Endodermal cell (in vitro differentiated cells): ENCODE results near the gene SIMC1. TPM values are rescaled to one million over a fixed set of nuclear protein-coding genes. Genes with fewer than 3 reads are reported as not detected.

Source experiments
- DNase-seq: peaks from one replicate; pipeline ENCODE4 v3.0.0-alpha.2; 2017
- H3K27ac ChIP-seq: 2 replicates; pipeline ENCODE4 v1.5.1; 2013; ENCODE audit warnings: mild to moderate bottlenecking, low read depth, low read length, moderate library complexity
- H3K27me3 ChIP-seq: 2 replicates; pipeline ENCODE4 v1.6.1; 2013; ENCODE audit warnings: mild to moderate bottlenecking, low read length, moderate library complexity; ENCODE audit not compliant: insufficient read depth, control insufficient read depth, poor library complexity, severe bottlenecking
- H3K36me3 ChIP-seq: 2 replicates; pipeline ENCODE4 v1.7.0; 2013; ENCODE audit warnings: mild to moderate bottlenecking, low read length, moderate library complexity; ENCODE audit not compliant: control insufficient read depth, insufficient read depth
- H3K4me1 ChIP-seq: one replicate; pipeline ENCODE4 v1.7.0; 2013; ENCODE audit warnings: low read length; ENCODE audit not compliant: control insufficient read depth, insufficient read depth
- H3K4me3 ChIP-seq: 2 replicates; pipeline ENCODE4 v1.5.1; 2013; ENCODE audit warnings: mild to moderate bottlenecking, low read length, moderate library complexity
- H3K9ac ChIP-seq: 2 replicates; pipeline ENCODE4 v1.6.1; 2013; ENCODE audit warnings: mild to moderate bottlenecking, low read length, moderate library complexity; ENCODE audit not compliant: poor library complexity, severe bottlenecking; ENCODE audit errors: extremely low read depth
- H3K9me3 ChIP-seq: 2 replicates; pipeline ENCODE4 v1.6.1; 2013; ENCODE audit warnings: mild to moderate bottlenecking, low read length, moderate library complexity; ENCODE audit not compliant: control insufficient read depth
- H3K27ac Mint-ChIP-seq: 2 replicates; pipeline ENCODE4 v1.8.0; 2020; ENCODE audit warnings: mixed read lengths
- H3K27me3 Mint-ChIP-seq: 2 replicates; pipeline ENCODE4 v1.8.0; 2021; ENCODE audit warnings: mild to moderate bottlenecking, mixed read lengths; ENCODE audit not compliant: insufficient read depth
- H3K36me3 Mint-ChIP-seq: 2 replicates; pipeline ENCODE4 v1.8.0; 2020; ENCODE audit warnings: low read depth, mixed read lengths
- H3K4me1 Mint-ChIP-seq: 2 replicates; pipeline ENCODE4 v1.8.0; 2020; ENCODE audit warnings: mixed read lengths
- H3K4me3 Mint-ChIP-seq: 2 replicates; pipeline ENCODE4 v1.8.0; 2020; ENCODE audit warnings: mild to moderate bottlenecking, moderate library complexity, mixed read lengths
- H3K9me3 Mint-ChIP-seq: 2 replicates; pipeline ENCODE4 v1.8.0; 2020; ENCODE audit warnings: mild to moderate bottlenecking, mixed read lengths
- CTCF ChIP-seq: fragments of 200-600 bp; sonication (generic); conservative IDR thresholded peaks from 2 replicates; pipeline ENCODE4 v1.5.0; 2021; ENCODE audit warnings: antibody characterized with exemption, mild to moderate bottlenecking
- WGBS, 2 experiments: methylation state at CpG; one replicate each; pipeline versions ENCODE4 v1.1.5 to v1.1.7; 2013; ENCODE audit warnings: missing lambda C conversion rate in 2 of 2, mixed read lengths in 1 of 2; ENCODE audit not compliant: insufficient coverage in 1 of 2, insufficient read length in 1 of 2; 5-methylcytosine and 5-hydroxymethylcytosine counted together
- total RNA-seq, 2 donors: library from RNA; stranded (reverse); fragmentation: NEBNext Ultra II Directional in 1 of 2; extraction: Animal tissue kit (Norgen Biotek cat#: 25700) in 1 of 2; gene quantifications; 2 replicates in 1 of 2; 3 replicates in 1 of 2; pipeline ENCODE4 v1.2.1, GENCODE V29; 2021

SIMC1 gene
- total RNA-seq, 2 donors from 2014 or later: 23.5 to 35.8 TPM

- Histone ChIP-seq H3K4me3 (no peak overlapping the region), H3K9me3 (no peaks in the 10 kb centered on the region), H3K27ac (no peak overlapping the region), H3K9ac (no peak overlapping the region), H3K4me1 (no peaks in the 10 kb centered on the region), H3K36me3 (peaks cover 12% of the 10 kb centered on the region), H3K27me3 (no peaks in the 10 kb centered on the region)
- no peak overlapping the region for H3K27ac Mint-ChIP-seq
- H3K36me3 Mint-ChIP-seq: peaks cover 8% of the 10 kb centered on the region
- H3K9me3 Mint-ChIP-seq: no peaks in the 10 kb centered on the region
- no peak for DNase-seq
- 95 to 97% methylated on average over 7 of the region's 7 CpGs for WGBS, 2 experiments
- TF ChIP-seq CTCF: no peak
- H3K4me3 Mint-ChIP-seq: no peak overlapping the region
- no peaks in the 10 kb centered on the region for H3K4me1 Mint-ChIP-seq
- H3K27me3 Mint-ChIP-seq: no peaks in the 10 kb centered on the region
These were observed 135.0 kb downstream of the SIMC1 start for GRCh38 chr5:176373100-176373818.

- no peaks in the 10 kb centered on the region for H3K27me3 Mint-ChIP-seq
- 88 to 95% methylated on average over 3 of the region's 3 CpGs for WGBS, 2 experiments
- no peaks in the 10 kb centered on the region for H3K4me1 Mint-ChIP-seq
- Histone ChIP-seq H3K27me3 (no peaks in the 10 kb centered on the region), H3K9ac (no peak overlapping the region), H3K36me3 (peaks cover 35% of the 10 kb centered on the region), H3K9me3 (no peaks in the 10 kb centered on the region), H3K4me1 (no peaks in the 10 kb centered on the region), H3K27ac (no peak overlapping the region), H3K4me3 (no peak overlapping the region)
- no peak overlapping the region for H3K27ac Mint-ChIP-seq
- peaks cover 41% of the 10 kb centered on the region for H3K36me3 Mint-ChIP-seq
- no peak for TF ChIP-seq CTCF
- DNase-seq: no peak
- no peaks in the 10 kb centered on the region for H3K9me3 Mint-ChIP-seq
- no peak overlapping the region for H3K4me3 Mint-ChIP-seq
These were observed 141.7 kb downstream of the SIMC1 start for GRCh38 chr5:176379881-176380280.

- Mint-ChIP-seq H3K27ac (no peak overlapping the region), H3K9me3 (no peaks in the 10 kb centered on the region), H3K4me3 (no peak overlapping the region), H3K27me3 (no peaks in the 10 kb centered on the region), H3K36me3 (peaks cover 52% of the 10 kb centered on the region), H3K4me1 (no peaks in the 10 kb centered on the region)
- peaks cover 48% of the 10 kb centered on the region for H3K36me3 ChIP-seq
- no peaks in the 10 kb centered on the region for H3K4me1 ChIP-seq
- no peak for TF ChIP-seq CTCF
- 89% methylated on average over 3 of the region's 3 CpGs for WGBS, 2 experiments
- no peaks in the 10 kb centered on the region for H3K27me3 ChIP-seq
- no peaks in the 10 kb centered on the region for H3K9me3 ChIP-seq
- no peak overlapping the region for H3K9ac ChIP-seq
- H3K4me3 ChIP-seq: no peak overlapping the region
- H3K27ac ChIP-seq: no peak overlapping the region
- DNase-seq: no peak
These were observed 143.2 kb downstream of the SIMC1 start for GRCh38 chr5:176381423-176381822.
